HG03432 (cell line): ENCODE measurements around the gene NLRP11.

ENCODE experiments used
- ATAC-seq: cut with Tn5 transposase; IDR thresholded peaks from one replicate; pipeline ENCODE4 v1.9.1; 2021; ENCODE audit warnings: mild to moderate bottlenecking, moderate library complexity; ENCODE audit not compliant: unreplicated experiment

The NLRP11 gene

GRCh38 chr19:55831846-55832245, at the start of gene NLRP11:
Gene NLRP11 (minus strand): TSS chr19:55831999. CDS start chr19:55818174, 13,825 bp downstream.
- no peak for ATAC-seq

- no peak for ATAC-seq
Measured at GRCh38 chr19:55877211-55877610, 45.4 kb upstream of the NLRP11 start.

GRCh38 chr19:55870736-55871135, 38.9 kb upstream of the NLRP11 start:
- no peak for ATAC-seq

- no peak for ATAC-seq
Measured at GRCh38 chr19:55867101-55867500, 35.3 kb upstream of the NLRP11 start.

- no peak for ATAC-seq
Measured at GRCh38 chr19:55866521-55866920, 34.7 kb upstream of the NLRP11 start.

GRCh38 chr19:55858969-55859368, 27.2 kb upstream of the NLRP11 start:
- ATAC-seq: no peak

GRCh38 chr19:55858401-55858800, 26.6 kb upstream of the NLRP11 start:
- no peak for ATAC-seq

GRCh38 chr19:55857974-55858373, 26.2 kb upstream of the NLRP11 start:
- no peak for ATAC-seq

GRCh38 chr19:55857149-55857548, 25.4 kb upstream of the NLRP11 start:
- ATAC-seq: no peak

- ATAC-seq: no peak
Measured at GRCh38 chr19:55855160-55855559, 23.4 kb upstream of the NLRP11 start.

GRCh38 chr19:55838906-55839305, 7.1 kb upstream of the NLRP11 start:
- ATAC-seq: no peak

GRCh38 chr19:55838251-55838650, 6.5 kb upstream of the NLRP11 start:
- ATAC-seq: no peak

- ATAC-seq: no peak
Measured at GRCh38 chr19:55836340-55836739, 4.5 kb upstream of the NLRP11 start, which contains the start of gene NLRP4. Gene NLRP4 (plus strand): TSS chr19:55836540. CDS start chr19:55852081, 15,541 bp downstream.

- ATAC-seq: no peak
Measured at GRCh38 chr19:55832676-55833075, 877 bp upstream of the NLRP11 start.

- no peak for ATAC-seq
Measured at GRCh38 chr19:55830656-55831055, 1.1 kb downstream of the NLRP11 start.

GRCh38 chr19:55820037-55820436, 11.8 kb downstream of the NLRP11 start:
- ATAC-seq: no peak

- no peak for ATAC-seq
Measured at GRCh38 chr19:55813906-55814305, 17.9 kb downstream of the NLRP11 start.

- ATAC-seq: no peak
Measured at GRCh38 chr19:55812449-55812848, 19.4 kb downstream of the NLRP11 start.

- ATAC-seq: no peak
Measured at GRCh38 chr19:55811340-55811739, 20.5 kb downstream of the NLRP11 start.

GRCh38 chr19:55809381-55810058, 22.3 kb downstream of the NLRP11 start:
- no peak for ATAC-seq

- ATAC-seq: no peak
Measured at GRCh38 chr19:55802281-55802680, 29.5 kb downstream of the NLRP11 start.

- no peak for ATAC-seq
Measured at GRCh38 chr19:55801416-55801815, 30.4 kb downstream of the NLRP11 start.

GRCh38 chr19:55795021-55795420, 36.8 kb downstream of the NLRP11 start:
- ATAC-seq: no peak
